ENCODE results near the gene TEX48. TPM values are rescaled to one million over a fixed set of nuclear protein-coding genes. Genes with fewer than 3 reads are reported as not detected.

Gene TEX48
- total RNA-seq, 1 experiment from 2014 or later: not detected

GRCh38 chr9:114691046-114691955 is 9.3 kb upstream of the TEX48 start:
- no peaks in the 10 kb centered on the region for H3K27me3 ChIP-seq (ENCODE audit: control insufficient read depth, insufficient read depth, low read length)
- POLR2A ChIA-PET: no interaction called here
- H3K36me3 ChIP-seq (ENCODE audit: control insufficient read depth, insufficient read depth, low read length): no peaks in the 10 kb centered on the region
- TF ChIP-seq REST (IDR thresholded peaks at IDR 0.05; ENCODE audit: insufficient read depth in 1 of 2, low read depth in 2 of 2, low read length in 1 of 2): no peak
- no peak for TF ChIP-seq POLR2AphosphoS5 (IDR thresholded peaks at IDR 0.05; ENCODE audit: low read depth, low read length)
- no peak for TF ChIP-seq CTCF (IDR thresholded peaks at IDR 0.05)
- no peak for TF ChIP-seq SIN3A (IDR thresholded peaks at IDR 0.05; ENCODE audit: borderline replicate concordance, insufficient read depth, low read depth, low read length)
- TF ChIP-seq TCF7L2 (IDR thresholded peaks at IDR 0.05; ENCODE audit: low read depth, low read length): no peak
- no peak overlapping the region for H3K27ac ChIP-seq (ENCODE audit: low read length)
- H3K4me1 ChIP-seq (ENCODE audit: control insufficient read depth, insufficient read depth, low read length): no peaks in the 10 kb centered on the region
- peak overlapping the region in 1 of 2 experiments; percentile 9; a peak in 1 of 4 replicates for H3K4me3 ChIP-seq (ENCODE audit: low read depth in 2 of 2, low read length in 2 of 2)
- CTCF ChIA-PET: interaction anchor here (0.5 kb wide), 1 partner anchor 1099 kb away, joined by 3 read pairs; no protein-coding TSS in a partner anchor
- ATAC-seq (peak; percentile 92), DNase-seq (ENCODE audit: low read depth, low spot score) (peak; percentile 78)
- intact Hi-C loops (cut with micrococcal nuclease; ENCODE audit: unreplicated experiment) (no loop called here), in situ Hi-C loops (cut with HindIII; ENCODE audit: low pct_unique_long_range_greater_than_20kb, low sequenced_read_pairs) (no loop called here)
- BruUV-seq (replicated peaks): no TSS peak
- H3K9me3 ChIP-seq (ENCODE audit: control insufficient read depth, insufficient read depth, low read depth, low read length): no peaks in the 10 kb centered on the region

- no peaks in the 10 kb centered on the region for H3K36me3 ChIP-seq (ENCODE audit: control insufficient read depth, insufficient read depth, low read length)
- intact Hi-C loops (cut with micrococcal nuclease; ENCODE audit: unreplicated experiment): no loop called here
- in situ Hi-C loops (cut with HindIII; ENCODE audit: low pct_unique_long_range_greater_than_20kb, low sequenced_read_pairs): no loop called here
- CTCF ChIA-PET: no interaction called here
- H3K4me3 ChIP-seq (ENCODE audit: low read depth in 2 of 2, low read length in 2 of 2): no peak overlapping the region
- H3K27ac ChIP-seq (ENCODE audit: low read length): no peak overlapping the region
- POLR2A ChIA-PET: no interaction called here
- no TSS peak for BruUV-seq (replicated peaks)
- no peaks in the 10 kb centered on the region for H3K27me3 ChIP-seq (ENCODE audit: control insufficient read depth, insufficient read depth, low read length)
- H3K4me1 ChIP-seq (ENCODE audit: control insufficient read depth, insufficient read depth, low read length): no peaks in the 10 kb centered on the region
- TF ChIP-seq CTCF (IDR thresholded peaks at IDR 0.05) (no peak), POLR2AphosphoS5 (IDR thresholded peaks at IDR 0.05; ENCODE audit: low read depth, low read length) (no peak), SIN3A (IDR thresholded peaks at IDR 0.05; ENCODE audit: borderline replicate concordance, insufficient read depth, low read depth, low read length) (no peak), REST (IDR thresholded peaks at IDR 0.05; ENCODE audit: insufficient read depth in 1 of 2, low read depth in 2 of 2, low read length in 1 of 2) (no peak)
- no peak for ATAC-seq
- no peak for DNase-seq (ENCODE audit: low read depth, low spot score)
- H3K9me3 ChIP-seq (ENCODE audit: control insufficient read depth, insufficient read depth, low read depth, low read length): no peaks in the 10 kb centered on the region
These were observed 8.3 kb upstream of the TEX48 start for GRCh38 chr9:114690308-114690707.
